BE2C (cell line): ENCODE results near the gene BICD2.
A peak's percentile ranks its signal among the peaks of the same experiment; 100 is the strongest.

Experiments used
- DNase-seq: peaks from one replicate; pipeline ENCODE4 v3.0.0-alpha.2; 2020
- H3K27me3 ChIP-seq: fragments of 250-450 bp; sonication (Bioruptor Pico); 2 replicates; pipeline ENCODE4 v1.5.1; 2020; ENCODE audit warnings: mild to moderate bottlenecking
- H3K36me3 ChIP-seq: fragments of 250-450 bp; sonication (Bioruptor Pico); 2 replicates; pipeline ENCODE4 v1.5.1; 2020; ENCODE audit warnings: mild to moderate bottlenecking
- H3K4me1 ChIP-seq: fragments of 250-450 bp; sonication (Bioruptor Pico); 2 replicates; pipeline ENCODE4 v1.5.1; 2020
- H3K4me3 ChIP-seq: 2 replicates; pipeline ENCODE4 v1.5.1; 2011; ENCODE audit warnings: low read depth, low read length
- H3K9me3 ChIP-seq: fragments of 250-450 bp; sonication (Bioruptor Pico); 2 replicates; pipeline ENCODE4 v1.5.1; 2020
- CTCF ChIP-seq: IDR thresholded peaks from 2 replicates; pipeline ENCODE4 v1.5.1; 2012; ENCODE audit warnings: mild to moderate bottlenecking, low read depth, low read length

The BICD2 gene

GRCh38 chr9:92706218-92706940 is 58.3 kb downstream of the BICD2 start:
- Histone ChIP-seq H3K9me3 (no peaks in the 10 kb centered on the region), H3K27me3 (no peaks in the 10 kb centered on the region), H3K4me3 (no peak overlapping the region), H3K36me3 (peaks cover 9% of the 10 kb centered on the region), H3K4me1 (no peaks in the 10 kb centered on the region)
- DNase-seq, result peak; percentile 68
- peak; percentile 86 for TF ChIP-seq CTCF

GRCh38 chr9:92704528-92704927 is 60.1 kb downstream of the BICD2 start:
- DNase-seq, result no peak
- no peak for TF ChIP-seq CTCF
- Histone ChIP-seq H3K36me3 (no peaks in the 10 kb centered on the region; the same call in 1 of the 2 replicates), H3K27me3 (no peaks in the 10 kb centered on the region), H3K4me3 (no peak overlapping the region), H3K4me1 (no peaks in the 10 kb centered on the region), H3K9me3 (no peaks in the 10 kb centered on the region)

- H3K27me3 ChIP-seq, result no peaks in the 10 kb centered on the region
- DNase-seq, result no peak
- no peaks in the 10 kb centered on the region for H3K9me3 ChIP-seq
- H3K4me3 ChIP-seq, result no peak overlapping the region
- no peaks in the 10 kb centered on the region for H3K36me3 ChIP-seq
- TF ChIP-seq CTCF, result no peak
- no peaks in the 10 kb centered on the region for H3K4me1 ChIP-seq
Observed at GRCh38 chr9:92696619-92697018, 68.0 kb downstream of the BICD2 start.

GRCh38 chr9:92686954-92687353 is 77.7 kb downstream of the BICD2 start:
- TF ChIP-seq CTCF, result peak; percentile 30; the same call in 1 of the 2 replicates
- no peaks in the 10 kb centered on the region for H3K4me1 ChIP-seq
- DNase-seq, result no peak
- H3K27me3 ChIP-seq, result no peaks in the 10 kb centered on the region
- no peaks in the 10 kb centered on the region for H3K9me3 ChIP-seq
- H3K4me3 ChIP-seq, result no peak overlapping the region
- no peaks in the 10 kb centered on the region for H3K36me3 ChIP-seq

- Histone ChIP-seq H3K4me1 (no peaks in the 10 kb centered on the region), H3K27me3 (no peaks in the 10 kb centered on the region), H3K9me3 (no peaks in the 10 kb centered on the region), H3K4me3 (no peak overlapping the region), H3K36me3 (no peaks in the 10 kb centered on the region)
- no peak for TF ChIP-seq CTCF
- DNase-seq, result no peak
Observed at GRCh38 chr9:92685022-92685421, 79.6 kb downstream of the BICD2 start.

- DNase-seq, result no peak
- Histone ChIP-seq H3K36me3 (no peaks in the 10 kb centered on the region), H3K27me3 (no peaks in the 10 kb centered on the region), H3K4me1 (no peaks in the 10 kb centered on the region), H3K4me3 (no peak overlapping the region), H3K9me3 (no peaks in the 10 kb centered on the region)
- no peak for TF ChIP-seq CTCF
Observed at GRCh38 chr9:92682269-92682668, 82.4 kb downstream of the BICD2 start.
